ENCODE measurements around the gene SCAF8. TPM values are rescaled to one million over a fixed set of nuclear protein-coding genes. Genes with fewer than 3 reads are reported as not detected.

The SCAF8 gene
- polyA plus RNA-seq, 1 experiment: 13.1 TPM

DNA sequence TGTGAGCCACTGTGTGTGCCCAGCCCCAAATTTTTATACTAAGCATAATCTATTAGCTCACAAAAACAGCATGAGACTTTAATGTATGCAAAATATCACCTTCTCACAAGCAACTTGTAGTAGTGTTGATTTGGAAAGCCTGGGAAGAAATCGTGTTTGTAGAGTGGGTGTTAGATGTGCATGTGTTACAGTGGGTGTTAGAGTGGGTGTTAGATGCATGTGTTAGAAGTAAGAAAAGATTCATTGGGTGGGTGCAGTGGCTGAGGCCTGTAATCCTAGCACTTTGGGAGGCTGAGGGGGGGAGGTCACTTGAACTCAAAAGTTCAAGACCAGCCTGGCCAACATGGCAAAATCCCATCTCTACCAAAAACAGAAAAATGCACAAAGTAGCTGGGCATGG, 6.3 kb upstream of the SCAF8 start:
- CTCF ChIA-PET: no interaction called here
- TF ChIP-seq, protein P1, sequence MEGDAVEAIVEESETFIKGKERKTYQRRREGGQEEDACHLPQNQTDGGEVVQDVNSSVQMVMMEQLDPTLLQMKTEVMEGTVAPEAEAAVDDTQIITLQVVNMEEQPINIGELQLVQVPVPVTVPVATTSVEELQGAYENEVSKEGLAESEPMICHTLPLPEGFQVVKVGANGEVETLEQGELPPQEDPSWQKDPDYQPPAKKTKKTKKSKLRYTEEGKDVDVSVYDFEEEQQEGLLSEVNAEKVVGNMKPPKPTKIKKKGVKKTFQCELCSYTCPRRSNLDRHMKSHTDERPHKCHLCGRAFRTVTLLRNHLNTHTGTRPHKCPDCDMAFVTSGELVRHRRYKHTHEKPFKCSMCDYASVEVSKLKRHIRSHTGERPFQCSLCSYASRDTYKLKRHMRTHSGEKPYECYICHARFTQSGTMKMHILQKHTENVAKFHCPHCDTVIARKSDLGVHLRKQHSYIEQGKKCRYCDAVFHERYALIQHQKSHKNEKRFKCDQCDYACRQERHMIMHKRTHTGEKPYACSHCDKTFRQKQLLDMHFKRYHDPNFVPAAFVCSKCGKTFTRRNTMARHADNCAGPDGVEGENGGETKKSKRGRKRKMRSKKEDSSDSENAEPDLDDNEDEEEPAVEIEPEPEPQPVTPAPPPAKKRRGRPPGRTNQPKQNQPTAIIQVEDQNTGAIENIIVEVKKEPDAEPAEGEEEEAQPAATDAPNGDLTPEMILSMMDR (IDR thresholded peaks at IDR 0.05; ENCODE audit: insufficient read depth, low read depth, low read length): no peak

DNA sequence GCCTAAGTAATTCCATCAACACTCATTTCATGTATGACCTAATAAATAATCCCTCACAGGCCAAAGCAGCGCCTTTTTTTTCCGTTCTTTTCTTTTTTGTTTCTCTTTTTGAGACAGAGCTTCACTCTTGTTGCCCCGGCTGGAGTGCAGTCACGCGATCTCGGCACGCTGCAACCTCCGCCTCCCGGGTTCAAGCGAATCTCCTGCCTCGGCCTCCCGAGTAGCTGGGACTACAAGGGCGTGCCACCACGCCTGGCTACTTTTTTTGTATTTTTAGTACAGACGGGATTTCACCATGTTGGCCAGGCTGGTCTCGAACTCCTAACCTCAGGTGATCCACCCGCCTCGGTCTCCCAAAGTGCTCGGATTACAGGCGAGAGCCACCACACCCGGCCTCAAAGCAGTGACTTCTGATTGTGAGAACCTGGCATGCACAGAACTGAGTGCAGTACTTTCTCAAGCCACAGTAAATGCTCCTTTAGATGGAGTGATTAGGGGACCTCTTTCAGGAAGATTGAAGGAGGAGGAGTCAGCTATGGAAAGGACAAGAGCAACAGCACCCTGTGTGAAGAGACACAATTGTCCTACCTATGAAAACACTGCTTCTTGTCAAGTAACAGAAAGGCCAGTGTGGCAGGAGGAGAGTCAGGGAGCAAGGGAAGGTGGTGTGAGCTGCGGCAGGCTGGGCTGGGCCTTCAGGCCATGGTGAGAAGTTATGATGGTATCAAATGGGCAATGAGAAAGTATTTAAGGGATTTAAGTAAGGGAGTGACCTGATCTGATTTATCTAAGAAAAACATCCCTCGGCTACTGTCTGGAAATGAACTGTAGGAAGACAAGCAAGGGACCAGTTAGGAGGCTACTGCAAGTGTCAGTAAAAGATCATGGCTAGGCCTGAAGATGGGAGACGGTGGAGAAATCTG, 1.7 kb upstream of the SCAF8 start:
- Histone ChIP-seq H3K27me3 (ENCODE audit: control insufficient read depth, insufficient read depth, low read length) (no peaks in the 10 kb centered on the region), H3K36me3 (ENCODE audit: control insufficient read depth, insufficient read depth, low read length) (no peaks in the 10 kb centered on the region), H3K4me3 (ENCODE audit: low read depth, low read length) (no peak overlapping the region)
- DNase-seq (ENCODE audit: low read depth): no peak
- TF ChIP-seq, protein P1 (IDR thresholded peaks at IDR 0.05; ENCODE audit: insufficient read depth, low read depth, low read length): no peak
- POLR2A ChIA-PET: interaction anchor here (0.9 kb wide), 1 partner anchor 56 kb away, joined by 3 read pairs; no protein-coding TSS in a partner anchor
- CTCF ChIA-PET: interaction anchor here (1.2 to 1.9 kb wide), 3 partner anchors 8 to 56 kb away, joined by 3 to 7 read pairs (median 4); no protein-coding TSS in a partner anchor

More for the DNA sequence above, 6.3 kb upstream of the SCAF8 start:
- H3K4me3 ChIP-seq (ENCODE audit: low read depth, low read length): no peak overlapping the region
- no peaks in the 10 kb centered on the region for H3K27me3 ChIP-seq (ENCODE audit: control insufficient read depth, insufficient read depth, low read length)
- no peak for DNase-seq (ENCODE audit: low read depth)
- POLR2A ChIA-PET: no interaction called here
- no peaks in the 10 kb centered on the region for H3K36me3 ChIP-seq (ENCODE audit: control insufficient read depth, insufficient read depth, low read length)

DNA sequence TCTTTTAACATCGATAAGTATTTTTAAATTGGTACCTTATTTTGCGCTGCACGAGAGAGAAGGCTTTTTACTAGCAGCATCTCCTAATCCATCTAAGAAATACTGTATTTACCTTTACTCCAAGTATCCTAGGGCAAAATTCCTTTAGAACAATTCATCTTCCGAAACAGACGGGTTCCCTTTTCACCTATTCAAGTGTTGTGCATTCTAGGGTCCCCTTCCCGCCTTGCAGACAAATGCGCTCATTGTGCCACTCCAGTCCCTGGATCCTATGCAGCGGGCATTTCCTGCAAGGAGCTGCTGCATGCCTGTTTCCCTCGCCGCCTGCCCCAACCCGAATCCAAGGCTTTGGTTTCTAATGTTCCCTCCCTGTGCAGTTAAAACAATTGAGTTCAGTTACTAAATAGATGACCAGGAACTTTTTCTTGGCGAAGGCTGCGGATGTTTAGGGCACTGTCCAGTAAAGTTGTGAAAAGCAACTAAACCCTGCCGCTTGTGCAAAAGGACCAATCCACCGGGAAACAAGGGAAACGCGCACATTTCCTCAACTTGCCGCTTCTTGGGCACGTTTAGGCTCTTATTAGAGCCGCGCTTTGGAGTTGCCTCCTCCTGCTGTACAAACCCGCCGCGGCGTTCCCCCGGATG, 556 bp upstream of the SCAF8 start:
- TF ChIP-seq, protein P1 (IDR thresholded peaks at IDR 0.05; ENCODE audit: insufficient read depth, low read depth, low read length): no peak
- Histone ChIP-seq H3K27me3 (ENCODE audit: control insufficient read depth, insufficient read depth, low read length) (no peaks in the 10 kb centered on the region), H3K36me3 (ENCODE audit: control insufficient read depth, insufficient read depth, low read length) (peaks cover 2% of the 10 kb centered on the region), H3K4me3 (ENCODE audit: low read depth, low read length) (peak overlapping the region; percentile 90)
- ChIA-PET POLR2A (interaction anchor here (0.9 kb wide), 1 partner anchor 57 kb away, joined by 3 read pairs; no protein-coding TSS in a partner anchor), CTCF (interaction anchor here (1.0 to 1.9 kb wide), 5 partner anchors 9 to 98 kb away, joined by 3 to 7 read pairs (median 3); no protein-coding TSS in a partner anchor)
- no peak for DNase-seq (ENCODE audit: low read depth)

DNA sequence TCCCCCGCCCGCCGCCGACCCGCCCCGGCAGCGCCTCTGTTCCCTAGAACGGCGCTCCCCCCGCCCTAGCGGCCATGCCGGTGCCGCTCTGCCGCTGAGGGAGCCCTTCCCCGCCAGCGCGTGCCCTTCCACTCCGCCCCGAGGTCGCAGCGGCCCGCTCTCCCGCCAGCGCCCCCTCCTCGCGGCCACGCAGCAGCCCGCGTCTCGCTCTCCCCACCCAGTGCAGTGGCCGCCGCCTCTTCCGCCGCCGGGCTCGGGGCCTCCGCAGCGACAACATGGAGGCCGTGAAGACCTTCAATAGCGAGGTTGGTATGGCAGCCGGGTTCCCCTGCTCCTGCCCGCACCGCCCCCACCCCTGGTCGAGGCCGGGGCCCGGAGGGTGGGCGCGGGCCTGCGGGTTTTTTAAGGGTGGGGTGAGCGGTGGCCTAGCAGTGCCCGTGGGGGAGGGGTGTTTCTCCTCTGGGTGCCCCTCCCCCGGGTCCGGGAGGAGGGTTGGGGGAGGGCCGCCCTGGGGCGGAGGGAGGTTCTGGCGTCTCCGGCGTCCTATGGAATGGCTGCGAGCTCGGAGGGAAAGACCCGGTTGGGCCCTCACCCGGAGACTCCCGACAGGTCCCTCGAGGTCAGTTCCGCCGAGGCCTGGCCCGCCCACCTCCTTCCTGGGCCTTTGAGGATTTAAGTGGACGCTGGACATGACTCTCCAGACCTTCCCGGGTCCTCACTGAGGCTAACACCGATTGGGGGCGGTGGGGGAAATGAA, 588 bp downstream of the SCAF8 start:
- peak; percentile 80 for DNase-seq (ENCODE audit: low read depth)
- H3K27me3 ChIP-seq (ENCODE audit: control insufficient read depth, insufficient read depth, low read length): no peaks in the 10 kb centered on the region
- CTCF ChIA-PET: interaction anchor here (1.2 kb wide), 2 partner anchors 58 to 68 kb away, joined by 3 read pairs; no protein-coding TSS in a partner anchor
- POLR2A ChIA-PET: interaction anchor here (1.0 kb wide), 1 partner anchor 10 kb away, joined by 11 read pairs; no protein-coding TSS in a partner anchor
- TF ChIP-seq, protein P1 (IDR thresholded peaks at IDR 0.05; ENCODE audit: insufficient read depth, low read depth, low read length): no peak
- H3K4me3 ChIP-seq (ENCODE audit: low read depth, low read length): peak overlapping the region; percentile 90
- peaks cover 2% of the 10 kb centered on the region for H3K36me3 ChIP-seq (ENCODE audit: control insufficient read depth, insufficient read depth, low read length)
